ENCODE measurements around the gene SIPA1L2. TPM values are rescaled to one million over a fixed set of nuclear protein-coding genes. Genes with fewer than 3 reads are reported as not detected.

Gene SIPA1L2
- total and polyA plus RNA-seq, 12 donors, result 20.3 to 141 (median 97.6) TPM

GRCh38 chr1:232627171-232627570 is 2.8 kb downstream of the SIPA1L2 start:
- DNase-seq (no peak), ATAC-seq (no peak)
- intact Hi-C loops (cut with DNase I), result loop anchor here in 8 of 10 donors (5.0 to 10.0 kb wide), 21 partner anchors 35 to 872 kb away; no protein-coding TSS in a partner anchor
- peak overlapping the region in 4 of 10 donors; percentile 86 to 96 (median 94) for H3K27ac ChIP-seq
- H3K27me3 ChIP-seq, result no peaks in the 10 kb centered on the region
- no peaks in the 10 kb centered on the region for H3K9me3 ChIP-seq
- TF ChIP-seq, protein P1, sequence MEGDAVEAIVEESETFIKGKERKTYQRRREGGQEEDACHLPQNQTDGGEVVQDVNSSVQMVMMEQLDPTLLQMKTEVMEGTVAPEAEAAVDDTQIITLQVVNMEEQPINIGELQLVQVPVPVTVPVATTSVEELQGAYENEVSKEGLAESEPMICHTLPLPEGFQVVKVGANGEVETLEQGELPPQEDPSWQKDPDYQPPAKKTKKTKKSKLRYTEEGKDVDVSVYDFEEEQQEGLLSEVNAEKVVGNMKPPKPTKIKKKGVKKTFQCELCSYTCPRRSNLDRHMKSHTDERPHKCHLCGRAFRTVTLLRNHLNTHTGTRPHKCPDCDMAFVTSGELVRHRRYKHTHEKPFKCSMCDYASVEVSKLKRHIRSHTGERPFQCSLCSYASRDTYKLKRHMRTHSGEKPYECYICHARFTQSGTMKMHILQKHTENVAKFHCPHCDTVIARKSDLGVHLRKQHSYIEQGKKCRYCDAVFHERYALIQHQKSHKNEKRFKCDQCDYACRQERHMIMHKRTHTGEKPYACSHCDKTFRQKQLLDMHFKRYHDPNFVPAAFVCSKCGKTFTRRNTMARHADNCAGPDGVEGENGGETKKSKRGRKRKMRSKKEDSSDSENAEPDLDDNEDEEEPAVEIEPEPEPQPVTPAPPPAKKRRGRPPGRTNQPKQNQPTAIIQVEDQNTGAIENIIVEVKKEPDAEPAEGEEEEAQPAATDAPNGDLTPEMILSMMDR (IDR thresholded peaks at IDR 0.05), result no peak
- WGBS, 2 donors, result 70 to 72% methylated on average over 4 of the region's 4 CpGs
- peaks cover 4 to 76% (median 61%) of the 10 kb centered on the region in 9 donors for H3K4me1 ChIP-seq
- no peaks in the 10 kb centered on the region for H3K36me3 ChIP-seq
- H3K4me3 ChIP-seq, result peak overlapping the region in 6 of 10 donors; percentile 85 to 98 (median 88)

DNA sequence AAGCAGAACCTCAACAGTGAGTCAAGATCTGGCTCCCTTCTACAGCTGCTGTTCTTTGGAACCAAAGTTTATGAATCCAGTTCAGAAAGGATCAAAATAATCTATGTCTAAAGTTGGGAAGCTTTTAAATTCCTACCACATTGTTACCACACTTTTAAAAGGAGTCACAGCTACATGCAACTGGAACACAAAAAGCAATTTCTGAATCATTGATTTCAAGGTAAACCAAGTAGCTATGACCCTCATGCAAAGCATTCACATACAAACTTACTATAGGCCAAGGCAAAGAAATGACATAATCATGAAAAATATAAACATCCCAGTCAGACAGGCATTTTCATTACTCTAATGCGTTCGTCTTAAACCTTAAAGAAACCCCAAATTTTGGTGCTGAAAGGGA is 3.5 kb downstream of the SIPA1L2 start:
- H3K27ac ChIP-seq, result peak overlapping the region in 3 of 10 donors; percentile 86 to 96 (median 95)
- no peaks in the 10 kb centered on the region for H3K36me3 ChIP-seq
- ATAC-seq (no peak), DNase-seq (no peak)
- H3K4me3 ChIP-seq, result peak overlapping the region in 3 of 10 donors; percentile 86 to 98 (median 91)
- TF ChIP-seq, protein P1 (IDR thresholded peaks at IDR 0.05), result no peak
- H3K4me1 ChIP-seq, result peaks cover 4 to 83% (median 68%) of the 10 kb centered on the region in 9 donors
- WGBS, 2 donors, result 68 to 79% methylated on average over 2 of the region's 2 CpGs
- intact Hi-C loops (cut with DNase I), result loop anchor here in 8 of 10 donors (5.0 to 10.0 kb wide), 21 partner anchors 34 to 872 kb away; no protein-coding TSS in a partner anchor
- H3K27me3 ChIP-seq, result no peaks in the 10 kb centered on the region
- H3K9me3 ChIP-seq, result no peaks in the 10 kb centered on the region

DNA sequence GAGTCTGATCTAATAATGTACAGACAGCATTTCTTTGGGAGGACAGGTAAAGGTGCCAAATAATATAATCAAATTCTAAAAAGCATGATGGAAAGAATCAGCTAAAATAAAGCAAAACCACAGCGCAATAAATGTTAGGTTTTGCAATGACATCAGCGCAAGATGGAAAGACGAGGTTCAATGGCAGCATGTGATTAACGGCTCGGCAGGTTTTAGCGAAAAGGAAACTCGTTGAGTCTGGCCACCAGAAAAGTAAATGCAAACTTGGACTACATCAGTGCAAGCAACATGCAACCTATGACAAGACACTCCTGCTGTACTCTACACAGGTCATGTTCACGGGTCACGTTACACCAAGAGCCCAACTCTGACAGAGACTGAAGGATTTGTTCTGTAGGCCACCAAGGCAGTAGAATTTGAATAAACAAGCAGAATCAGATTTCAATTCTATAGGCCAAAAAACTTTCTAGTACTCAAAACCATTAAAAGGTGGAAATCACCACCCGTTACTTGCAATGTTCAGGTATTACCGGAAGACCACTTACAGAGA is 4.5 kb downstream of the SIPA1L2 start:
- intact Hi-C loops (cut with DNase I), result loop anchor here in 8 of 10 donors (5.0 to 10.0 kb wide), 21 partner anchors 33 to 871 kb away; no protein-coding TSS in a partner anchor
- no peak for DNase-seq
- Histone ChIP-seq H3K4me1 (peaks cover 8 to 87% (median 71%) of the 10 kb centered on the region in 9 donors), H3K36me3 (no peaks in the 10 kb centered on the region), H3K9me3 (no peaks in the 10 kb centered on the region), H3K4me3 (peak overlapping the region in 2 of 10 donors; percentile 7 to 11), H3K27me3 (no peaks in the 10 kb centered on the region), H3K27ac (peak overlapping the region in 8 of 10 donors; percentile 10 to 64 (median 38))
- 78 to 80% methylated on average over 11 of the region's 11 CpGs for WGBS, 2 donors
- TF ChIP-seq, protein P1 (IDR thresholded peaks at IDR 0.05), result no peak
- ATAC-seq, result no peak

DNA sequence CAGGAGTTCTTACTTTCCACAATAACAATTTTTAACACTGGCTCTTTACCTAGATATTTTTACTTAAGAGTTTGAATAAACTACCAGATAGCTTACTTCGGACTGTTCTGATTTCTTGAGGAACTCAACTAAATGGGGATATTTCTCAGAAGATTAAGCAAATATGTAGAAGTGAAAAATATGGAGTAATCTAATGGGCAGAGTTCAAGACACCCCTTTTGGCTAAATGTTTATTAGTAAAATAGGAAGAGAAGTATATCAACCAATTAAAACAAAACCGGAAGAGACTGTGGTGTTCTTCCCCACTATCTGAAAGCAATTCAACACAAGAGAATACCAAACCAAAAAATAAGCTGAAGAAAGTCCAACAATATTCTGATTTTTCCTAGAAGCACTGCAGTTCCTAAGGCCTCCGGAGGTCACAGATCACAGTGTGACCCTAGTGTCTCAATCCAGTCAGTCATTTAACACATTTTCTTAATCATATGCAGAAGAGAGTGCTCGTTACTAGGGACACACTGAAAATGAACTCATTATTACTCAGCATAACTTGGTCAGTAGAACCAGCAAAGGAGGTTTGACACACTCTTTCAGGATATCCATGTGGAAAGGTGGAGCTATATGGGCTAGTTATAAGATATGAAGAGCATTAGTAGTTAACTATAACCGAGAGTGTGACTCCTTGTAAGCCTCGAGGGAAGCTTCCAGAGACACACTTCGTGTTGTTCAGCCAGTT is 5.2 kb downstream of the SIPA1L2 start:
- no peak for ATAC-seq
- peaks cover 8 to 94% (median 78%) of the 10 kb centered on the region in 9 donors for H3K4me1 ChIP-seq
- intact Hi-C loops (cut with DNase I), result loop anchor here in 9 of 10 donors (5.0 to 10.0 kb wide), 25 partner anchors 32 to 870 kb away; no protein-coding TSS in a partner anchor
- TF ChIP-seq, protein P1 (IDR thresholded peaks at IDR 0.05), result no peak
- peak overlapping the region in 9 of 10 donors; percentile 10 to 64 (median 41) for H3K27ac ChIP-seq
- DNase-seq, result no peak
- H3K36me3 ChIP-seq, result no peaks in the 10 kb centered on the region
- WGBS, 2 donors, result 41 to 54% methylated on average over 7 of the region's 7 CpGs
- no peaks in the 10 kb centered on the region for H3K9me3 ChIP-seq
- H3K4me3 ChIP-seq, result peak overlapping the region in 2 of 10 donors; percentile 7 to 11
- no peaks in the 10 kb centered on the region for H3K27me3 ChIP-seq
